SH-SY5Y (cell line): ENCODE measurements around the gene KRTAP5-7.

Experiments used
- GATA2 ChIP-seq: IDR thresholded peaks from 2 replicates; pipeline ENCODE4 v1.6.1; 2011; ENCODE audit warnings: mild to moderate bottlenecking, low read depth, low read length
- GATA3 ChIP-seq: IDR thresholded peaks from 2 replicates; pipeline ENCODE4 v1.6.1; 2011; ENCODE audit warnings: low read depth, mild to moderate bottlenecking, low read length, moderate library complexity

- TF ChIP-seq GATA2: no peak
- TF ChIP-seq GATA3: no peak
Observed at GRCh38 chr11:71542382-71542781, 15.3 kb downstream of the KRTAP5-7 start.
